Measurements from ENCODE around the gene FGF5. TPM values are rescaled to one million over a fixed set of nuclear protein-coding genes. Genes with fewer than 3 reads are reported as not detected.

Gene FGF5
- total and polyA plus RNA-seq, 10 of the 15 experiments (the other 5 are each of a cell fraction or from before 2014, with no cell fraction given): 0.87 to 7.4 (median 1.6) TPM

DNA sequence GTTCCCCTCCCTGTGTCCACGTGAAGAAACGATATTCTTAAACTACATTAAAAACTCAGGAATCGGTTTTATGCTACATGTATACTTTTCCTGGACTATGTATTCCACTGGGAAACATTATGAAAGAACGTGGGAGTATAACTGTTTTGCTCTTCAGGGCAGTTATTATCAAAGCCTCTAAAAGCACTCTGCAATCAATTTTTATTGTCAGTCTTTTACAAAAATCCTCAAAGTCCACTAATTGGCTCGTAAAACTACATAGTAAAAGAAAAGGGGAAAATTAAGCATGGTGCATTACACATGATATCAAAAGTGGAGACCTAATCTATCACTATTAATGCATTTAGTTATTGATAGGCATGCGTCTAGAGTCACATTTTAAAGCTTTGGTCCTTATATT is 57.7 kb downstream of the FGF5 start (continued):
- TF ChIP-seq, protein P1, sequence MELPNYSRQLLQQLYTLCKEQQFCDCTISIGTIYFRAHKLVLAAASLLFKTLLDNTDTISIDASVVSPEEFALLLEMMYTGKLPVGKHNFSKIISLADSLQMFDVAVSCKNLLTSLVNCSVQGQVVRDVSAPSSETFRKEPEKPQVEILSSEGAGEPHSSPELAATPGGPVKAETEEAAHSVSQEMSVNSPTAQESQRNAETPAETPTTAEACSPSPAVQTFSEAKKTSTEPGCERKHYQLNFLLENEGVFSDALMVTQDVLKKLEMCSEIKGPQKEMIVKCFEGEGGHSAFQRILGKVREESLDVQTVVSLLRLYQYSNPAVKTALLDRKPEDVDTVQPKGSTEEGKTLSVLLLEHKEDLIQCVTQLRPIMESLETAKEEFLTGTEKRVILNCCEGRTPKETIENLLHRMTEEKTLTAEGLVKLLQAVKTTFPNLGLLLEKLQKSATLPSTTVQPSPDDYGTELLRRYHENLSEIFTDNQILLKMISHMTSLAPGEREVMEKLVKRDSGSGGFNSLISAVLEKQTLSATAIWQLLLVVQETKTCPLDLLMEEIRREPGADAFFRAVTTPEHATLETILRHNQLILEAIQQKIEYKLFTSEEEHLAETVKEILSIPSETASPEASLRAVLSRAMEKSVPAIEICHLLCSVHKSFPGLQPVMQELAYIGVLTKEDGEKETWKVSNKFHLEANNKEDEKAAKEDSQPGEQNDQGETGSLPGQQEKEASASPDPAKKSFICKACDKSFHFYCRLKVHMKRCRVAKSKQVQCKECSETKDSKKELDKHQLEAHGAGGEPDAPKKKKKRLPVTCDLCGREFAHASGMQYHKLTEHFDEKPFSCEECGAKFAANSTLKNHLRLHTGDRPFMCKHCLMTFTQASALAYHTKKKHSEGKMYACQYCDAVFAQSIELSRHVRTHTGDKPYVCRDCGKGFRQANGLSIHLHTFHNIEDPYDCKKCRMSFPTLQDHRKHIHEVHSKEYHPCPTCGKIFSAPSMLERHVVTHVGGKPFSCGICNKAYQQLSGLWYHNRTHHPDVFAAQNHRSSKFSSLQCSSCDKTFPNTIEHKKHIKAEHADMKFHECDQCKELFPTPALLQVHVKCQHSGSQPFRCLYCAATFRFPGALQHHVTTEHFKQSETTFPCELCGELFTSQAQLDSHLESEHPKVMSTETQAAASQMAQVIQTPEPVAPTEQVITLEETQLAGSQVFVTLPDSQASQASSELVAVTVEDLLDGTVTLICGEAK (IDR thresholded peaks at IDR 0.05; ENCODE audit: borderline replicate concordance): no peak
- no peak for TF ChIP-seq CEBPB (IDR thresholded peaks at IDR 0.05; ENCODE audit: borderline replicate concordance in 1 of 2, low read depth in 2 of 2, low read length in 2 of 2)
- TF ChIP-seq HDGF (IDR thresholded peaks at IDR 0.05): no peak
- TF ChIP-seq HDAC2 (IDR thresholded peaks at IDR 0.05): no peak

DNA sequence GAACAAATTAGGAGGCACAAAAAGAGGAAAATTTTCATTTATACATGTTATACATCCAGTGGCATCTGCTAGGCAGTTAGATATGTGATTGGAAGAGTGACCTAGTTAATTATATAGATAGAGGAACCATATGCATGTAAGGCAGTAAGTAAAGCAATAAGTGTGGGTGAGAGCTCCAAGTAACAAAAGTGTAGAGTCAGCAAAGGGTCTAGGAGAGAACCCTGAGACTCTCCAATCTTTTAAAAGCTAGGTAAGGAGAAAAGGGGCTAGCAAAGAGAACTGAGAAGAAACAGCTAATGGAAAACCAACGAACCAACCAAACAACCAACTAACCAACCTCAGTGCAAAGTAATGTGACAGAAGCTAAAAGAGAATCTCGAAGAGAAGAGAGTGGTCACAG is 65.2 kb downstream of the FGF5 start:
- FAIRE-seq: no peak
- 0% methylated on average over 2 of the region's 2 CpGs for WGBS (ENCODE audit: insufficient coverage, insufficient replicate concordance, low lambda C conversion rate, missing lambda C conversion rate)
- RAD21 ChIA-PET (ENCODE audit: unreplicated experiment): no interaction called here
- intact Hi-C loops (cut with micrococcal nuclease; ENCODE audit: unreplicated experiment): loop anchor here (10.0 kb wide), 1 partner anchor 407 kb away; no protein-coding TSS in a partner anchor
- no peak for DNase-seq (ENCODE audit: low read depth, low spot score)
- no peak overlapping the region for H3K27ac ChIP-seq (ENCODE audit: control insufficient read depth, insufficient read depth)
- SMC1A ChIA-PET (ENCODE audit: uncharacterized antibody, unreplicated experiment): interaction anchor here (1.0 to 2.8 kb wide), 3 partner anchors 8 to 1380 kb away, joined by 3 to 13 read pairs (median 4); no protein-coding TSS in a partner anchor
- H3K36me3 ChIP-seq (ENCODE audit: control insufficient read depth in 2 of 2, insufficient read depth in 2 of 2, low read length in 1 of 2): no peaks in the 10 kb centered on the region
- H3K27me3 ChIP-seq (replicated peaks in 1 of 2; ENCODE audit: control insufficient read depth in 2 of 2, insufficient read depth in 2 of 2, low read length in 1 of 2): peaks cover 0 to 8% of the 10 kb centered on the region in 2 experiments; a peak in 3 of 4 replicates
- H3K4me3 ChIP-seq: no peak overlapping the region
- H3K9me3 ChIP-seq (replicated peaks; ENCODE audit: control insufficient read depth, insufficient read depth, low read length): no peaks in the 10 kb centered on the region
- H3K79me2 ChIP-seq (ENCODE audit: control insufficient read depth, insufficient read depth, low read length): no peaks in the 10 kb centered on the region
- CTCF ChIA-PET: interaction anchor here (1.0 to 3.2 kb wide), 2 partner anchors 11 to 111 kb away, joined by 3 to 12 read pairs; no protein-coding TSS in a partner anchor
- in situ Hi-C loops (cut with MboI): no loop called here
- POLR2A ChIA-PET: no interaction called here
- H4K20me1 ChIP-seq (ENCODE audit: control insufficient read depth, insufficient read depth): no peaks in the 10 kb centered on the region
- ATAC-seq: no peak
- H3K9ac ChIP-seq (ENCODE audit: control insufficient read depth, insufficient read depth, low read length): no peak overlapping the region
- BruUV-seq (replicated peaks): no TSS peak
- H2AFZ ChIP-seq (ENCODE audit: control insufficient read depth, low read depth, low read length): no peak overlapping the region
- no peaks in the 10 kb centered on the region; the same call in 1 of the 2 replicates for H3K4me1 ChIP-seq (ENCODE audit: control insufficient read depth, insufficient read depth, low read length)
- H3K4me2 ChIP-seq (ENCODE audit: control insufficient read depth, insufficient read depth): no peak overlapping the region
- no peak for TF ChIP-seq POU2F2 (IDR thresholded peaks at IDR 0.05; ENCODE audit: borderline replicate concordance, low read depth, low read length)
- TF ChIP-seq, protein P2, sequence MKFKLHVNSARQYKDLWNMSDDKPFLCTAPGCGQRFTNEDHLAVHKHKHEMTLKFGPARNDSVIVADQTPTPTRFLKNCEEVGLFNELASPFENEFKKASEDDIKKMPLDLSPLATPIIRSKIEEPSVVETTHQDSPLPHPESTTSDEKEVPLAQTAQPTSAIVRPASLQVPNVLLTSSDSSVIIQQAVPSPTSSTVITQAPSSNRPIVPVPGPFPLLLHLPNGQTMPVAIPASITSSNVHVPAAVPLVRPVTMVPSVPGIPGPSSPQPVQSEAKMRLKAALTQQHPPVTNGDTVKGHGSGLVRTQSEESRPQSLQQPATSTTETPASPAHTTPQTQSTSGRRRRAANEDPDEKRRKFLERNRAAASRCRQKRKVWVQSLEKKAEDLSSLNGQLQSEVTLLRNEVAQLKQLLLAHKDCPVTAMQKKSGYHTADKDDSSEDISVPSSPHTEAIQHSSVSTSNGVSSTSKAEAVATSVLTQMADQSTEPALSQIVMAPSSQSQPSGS (IDR thresholded peaks at IDR 0.05; ENCODE audit: low read length): no peak
- TF ChIP-seq LARP7 (IDR thresholded peaks at IDR 0.05): no peak
- TF ChIP-seq, protein P3, sequence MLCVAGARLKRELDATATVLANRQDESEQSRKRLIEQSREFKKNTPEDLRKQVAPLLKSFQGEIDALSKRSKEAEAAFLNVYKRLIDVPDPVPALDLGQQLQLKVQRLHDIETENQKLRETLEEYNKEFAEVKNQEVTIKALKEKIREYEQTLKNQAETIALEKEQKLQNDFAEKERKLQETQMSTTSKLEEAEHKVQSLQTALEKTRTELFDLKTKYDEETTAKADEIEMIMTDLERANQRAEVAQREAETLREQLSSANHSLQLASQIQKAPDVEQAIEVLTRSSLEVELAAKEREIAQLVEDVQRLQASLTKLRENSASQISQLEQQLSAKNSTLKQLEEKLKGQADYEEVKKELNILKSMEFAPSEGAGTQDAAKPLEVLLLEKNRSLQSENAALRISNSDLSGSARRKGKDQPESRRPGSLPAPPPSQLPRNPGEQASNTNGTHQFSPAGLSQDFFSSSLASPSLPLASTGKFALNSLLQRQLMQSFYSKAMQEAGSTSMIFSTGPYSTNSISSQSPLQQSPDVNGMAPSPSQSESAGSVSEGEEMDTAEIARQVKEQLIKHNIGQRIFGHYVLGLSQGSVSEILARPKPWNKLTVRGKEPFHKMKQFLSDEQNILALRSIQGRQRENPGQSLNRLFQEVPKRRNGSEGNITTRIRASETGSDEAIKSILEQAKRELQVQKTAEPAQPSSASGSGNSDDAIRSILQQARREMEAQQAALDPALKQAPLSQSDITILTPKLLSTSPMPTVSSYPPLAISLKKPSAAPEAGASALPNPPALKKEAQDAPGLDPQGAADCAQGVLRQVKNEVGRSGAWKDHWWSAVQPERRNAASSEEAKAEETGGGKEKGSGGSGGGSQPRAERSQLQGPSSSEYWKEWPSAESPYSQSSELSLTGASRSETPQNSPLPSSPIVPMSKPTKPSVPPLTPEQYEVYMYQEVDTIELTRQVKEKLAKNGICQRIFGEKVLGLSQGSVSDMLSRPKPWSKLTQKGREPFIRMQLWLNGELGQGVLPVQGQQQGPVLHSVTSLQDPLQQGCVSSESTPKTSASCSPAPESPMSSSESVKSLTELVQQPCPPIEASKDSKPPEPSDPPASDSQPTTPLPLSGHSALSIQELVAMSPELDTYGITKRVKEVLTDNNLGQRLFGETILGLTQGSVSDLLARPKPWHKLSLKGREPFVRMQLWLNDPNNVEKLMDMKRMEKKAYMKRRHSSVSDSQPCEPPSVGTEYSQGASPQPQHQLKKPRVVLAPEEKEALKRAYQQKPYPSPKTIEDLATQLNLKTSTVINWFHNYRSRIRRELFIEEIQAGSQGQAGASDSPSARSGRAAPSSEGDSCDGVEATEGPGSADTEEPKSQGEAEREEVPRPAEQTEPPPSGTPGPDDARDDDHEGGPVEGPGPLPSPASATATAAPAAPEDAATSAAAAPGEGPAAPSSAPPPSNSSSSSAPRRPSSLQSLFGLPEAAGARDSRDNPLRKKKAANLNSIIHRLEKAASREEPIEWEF (IDR thresholded peaks at IDR 0.05; ENCODE audit: insufficient replicate concordance, low read depth, low read length): no peak
- TF ChIP-seq PAX8 (IDR thresholded peaks at IDR 0.05): no peak
- TF ChIP-seq CHD2 (IDR thresholded peaks at IDR 0.05; ENCODE audit: borderline replicate concordance, low read depth, low read length): no peak
- no peak for TF ChIP-seq SIN3A (IDR thresholded peaks at IDR 0.05; ENCODE audit: low read depth, low read length)
- no peak for TF ChIP-seq SREBF2 (IDR thresholded peaks at IDR 0.05; ENCODE audit: low read length)
